ENCODE data around the gene CAPN12. TPM values are rescaled to one million over a fixed set of nuclear protein-coding genes. Genes with fewer than 3 reads are reported as not detected.

The CAPN12 gene
- total RNA-seq, 1 experiment from 2014 or later = 8.8 TPM

DNA sequence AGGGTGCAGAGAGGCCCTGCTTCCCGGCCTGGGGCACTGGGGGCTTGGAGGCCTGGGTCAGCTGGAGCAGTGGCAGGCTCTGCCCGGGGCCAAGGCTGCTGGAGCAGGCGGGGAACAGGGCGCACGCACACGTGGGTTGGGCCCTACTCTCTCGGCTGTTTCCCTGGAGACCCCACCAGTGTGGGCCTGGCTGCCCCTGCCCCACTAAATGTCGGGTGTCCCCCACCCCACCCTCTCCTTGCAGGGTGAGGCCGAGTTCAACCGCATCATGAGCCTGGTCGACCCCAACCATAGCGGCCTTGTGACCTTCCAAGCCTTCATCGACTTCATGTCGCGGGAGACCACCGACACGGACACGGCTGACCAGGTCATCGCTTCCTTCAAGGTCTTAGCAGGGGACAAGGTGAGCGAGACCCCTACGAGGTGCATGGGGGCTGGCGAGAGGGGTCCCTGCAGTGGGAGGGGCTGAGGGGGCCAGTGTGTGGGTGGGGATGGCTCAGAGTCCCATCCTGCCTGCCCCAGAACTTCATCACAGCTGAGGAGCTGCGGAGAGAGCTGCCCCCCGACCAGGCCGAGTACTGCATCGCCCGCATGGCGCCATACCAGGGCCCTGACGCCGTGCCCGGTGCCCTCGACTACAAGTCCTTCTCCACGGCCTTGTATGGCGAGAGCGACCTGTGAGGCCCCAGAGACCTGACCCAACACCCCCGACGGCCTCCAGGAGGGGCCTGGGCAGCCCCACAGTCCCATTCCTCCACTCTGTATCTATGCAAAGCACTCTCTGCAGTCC lies 15.3 kb downstream of the CAPN12 start:
- POLR2A ChIA-PET = interaction anchor here (0.6 kb wide), 1 partner anchor 326 kb away, joined by 3 read pairs; no protein-coding TSS in a partner anchor
- H3K9me2 ChIP-seq (ENCODE audit: insufficient read depth) = no peaks in the 10 kb centered on the region

GRCh38 chr19:38727868-38728660 lies 16.2 kb downstream of the CAPN12 start:
- no peaks in the 10 kb centered on the region for H3K9me2 ChIP-seq (ENCODE audit: insufficient read depth)
- peaks cover 18 to 66% of the 10 kb centered on the region in 2 experiments; a peak in 3 of 4 replicates for H3K36me3 ChIP-seq (ENCODE audit: control insufficient read depth in 1 of 2, insufficient read depth in 2 of 2, low read length in 2 of 2)
- BruUV-seq (replicated peaks) = no TSS peak
- ChIA-PET RAD21 (ENCODE audit: low non-redundant PET in 1 of 2, low total read pairs in 2 of 2, uncharacterized antibody in 2 of 2, unreplicated experiment in 2 of 2) (no interaction called here), CTCF (interaction anchor here (1.1 kb wide), 1 partner anchor 202 kb away, joined by 4 read pairs; the partner anchor contains the start of genes MRPS12 and SARS2), POLR2A (interaction anchor here (0.6 kb wide), 1 partner anchor 326 kb away, joined by 3 read pairs; no protein-coding TSS in a partner anchor)
- DNase-seq (ENCODE audit: low read depth, low spot score) (no peak), ATAC-seq (no peak)
- H3K27me3 ChIP-seq (ENCODE audit: insufficient read depth, low read length) = no peaks in the 10 kb centered on the region
- intact Hi-C loops (cut with micrococcal nuclease) = no loop called here
- no peak overlapping the region for H2AFZ ChIP-seq (ENCODE audit: low read depth, low read length, poor library complexity, severe bottlenecking)
- no peak overlapping the region for H3K27ac ChIP-seq (ENCODE audit: low read depth, low read length)
- no peak overlapping the region for H3K4me2 ChIP-seq (ENCODE audit: low read length)
- H4K20me1 ChIP-seq (ENCODE audit: insufficient read depth) = 0 out of 2 replicates have a peak, but pooled peaks cover 3% of the 10 kb centered on the region
- peaks cover 3 to 23% of the 10 kb centered on the region in 2 experiments; a peak in 3 of 4 replicates for H3K4me1 ChIP-seq (ENCODE audit: control insufficient read depth in 1 of 2, insufficient read depth in 2 of 2, low read length in 2 of 2)
- TF ChIP-seq SIN3A (IDR thresholded peaks at IDR 0.05; ENCODE audit: low read depth) = no peak
- TF ChIP-seq, protein P1, sequence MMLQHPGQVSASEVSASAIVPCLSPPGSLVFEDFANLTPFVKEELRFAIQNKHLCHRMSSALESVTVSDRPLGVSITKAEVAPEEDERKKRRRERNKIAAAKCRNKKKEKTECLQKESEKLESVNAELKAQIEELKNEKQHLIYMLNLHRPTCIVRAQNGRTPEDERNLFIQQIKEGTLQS (IDR thresholded peaks at IDR 0.05) = no peak
- no peak for TF ChIP-seq EZH2phosphoT487 (IDR thresholded peaks at IDR 0.05; ENCODE audit: borderline replicate concordance)
- H3K79me2 ChIP-seq (ENCODE audit: insufficient read depth, low read length) = peaks cover 3% of the 10 kb centered on the region; the same call in 1 of the 2 replicates
- H3K9me3 ChIP-seq (ENCODE audit: control insufficient read depth in 1 of 2, insufficient read depth in 1 of 2, low read depth in 1 of 2, low read length in 2 of 2) = no peaks in the 10 kb centered on the region
- H3K9ac ChIP-seq (ENCODE audit: low read length) = no peak overlapping the region
- H3K4me3 ChIP-seq (replicated peaks in 1 of 2; ENCODE audit: low read depth in 1 of 2, low read length in 2 of 2) = no peak overlapping the region

More for the DNA sequence above, 15.3 kb downstream of the CAPN12 start:
- Histone ChIP-seq H3K27ac (ENCODE audit: low read depth, low read length) (no peak overlapping the region), H3K36me3 (ENCODE audit: control insufficient read depth in 1 of 2, insufficient read depth in 2 of 2, low read length in 2 of 2) (peaks cover 15 to 58% of the 10 kb centered on the region in 2 experiments; a peak in 3 of 4 replicates), H3K4me2 (ENCODE audit: low read length) (no peak overlapping the region), H3K9ac (ENCODE audit: low read length) (no peak overlapping the region), H3K4me3 (replicated peaks in 1 of 2; ENCODE audit: low read depth in 1 of 2, low read length in 2 of 2) (no peak overlapping the region), H3K4me1 (ENCODE audit: control insufficient read depth in 1 of 2, insufficient read depth in 2 of 2, low read length in 2 of 2) (peaks cover 9 to 32% of the 10 kb centered on the region in 2 experiments; a peak in 3 of 4 replicates), H2AFZ (ENCODE audit: low read depth, low read length, poor library complexity, severe bottlenecking) (no peak overlapping the region), H4K20me1 (ENCODE audit: insufficient read depth) (0 out of 2 replicates have a peak, but pooled peaks cover 3% of the 10 kb centered on the region), H3K79me2 (ENCODE audit: insufficient read depth, low read length) (no peaks in the 10 kb centered on the region; the same call in 1 of the 2 replicates), H3K9me3 (ENCODE audit: control insufficient read depth in 1 of 2, insufficient read depth in 1 of 2, low read depth in 1 of 2, low read length in 2 of 2) (no peaks in the 10 kb centered on the region), H3K27me3 (ENCODE audit: insufficient read depth, low read length) (no peaks in the 10 kb centered on the region)
- ATAC-seq = 0 out of 2 replicates have a peak, but pooled peaks have one; percentile 1
- TF ChIP-seq CEBPB (IDR thresholded peaks at IDR 0.05; ENCODE audit: low read depth) = no peak
- TF ChIP-seq POLR2A (IDR thresholded peaks at IDR 0.05; ENCODE audit: borderline replicate concordance, extremely low read depth, insufficient read depth, insufficient read length) = no peak
- no peak for TF ChIP-seq EGR1 (IDR thresholded peaks at IDR 0.05; ENCODE audit: low read depth)
- no peak for TF ChIP-seq TCF7L2 (IDR thresholded peaks at IDR 0.05; ENCODE audit: borderline replicate concordance, extremely low read depth, insufficient read depth, insufficient read length)
- no peak for TF ChIP-seq SP1 (IDR thresholded peaks at IDR 0.05; ENCODE audit: low read depth)
- no peak for TF ChIP-seq ZFX (IDR thresholded peaks at IDR 0.05)
- BruUV-seq (replicated peaks) = no TSS peak
- ChIA-PET RAD21 (ENCODE audit: low non-redundant PET in 1 of 2, low total read pairs in 2 of 2, uncharacterized antibody in 2 of 2, unreplicated experiment in 2 of 2) (no interaction called here), CTCF (interaction anchor here (1.1 kb wide), 1 partner anchor 202 kb away, joined by 4 read pairs; the partner anchor contains the start of genes MRPS12 and SARS2)
- no peak for DNase-seq (ENCODE audit: low read depth, low spot score)
- intact Hi-C loops (cut with micrococcal nuclease) = no loop called here
